ENCODE data around the gene TSHR. TPM values are rescaled to one million over a fixed set of nuclear protein-coding genes. Genes with fewer than 3 reads are reported as not detected.

TSHR gene
- total and polyA plus RNA-seq, 2 experiments from 2014 or later, result 0.83 TPM; not detected in 1

- no peaks in the 10 kb centered on the region for H3K36me3 ChIP-seq (replicated peaks; ENCODE audit: insufficient read depth, low read depth)
- H3K79me2 ChIP-seq, result no peaks in the 10 kb centered on the region
- no peak overlapping the region for H2AFZ ChIP-seq
- no peak overlapping the region for H3K4me2 ChIP-seq
- 96% methylated on average over 3 of the region's 3 CpGs for WGBS (ENCODE audit: low lambda C conversion rate, missing lambda C conversion rate)
- no peaks in the 10 kb centered on the region for H4K20me1 ChIP-seq (ENCODE audit: insufficient read depth, poor library complexity, severe bottlenecking)
- H3K4me1 ChIP-seq (ENCODE audit: insufficient read depth), result no peaks in the 10 kb centered on the region
- H3K9me3 ChIP-seq (ENCODE audit: low read depth), result no peaks in the 10 kb centered on the region
- no peak for DNase-seq (ENCODE audit: low spot score)
- H3K27me3 ChIP-seq, result no peaks in the 10 kb centered on the region
- H3K27ac ChIP-seq, result no peak overlapping the region
- no peak overlapping the region for H3K4me3 ChIP-seq
- TF ChIP-seq EZH2 (IDR thresholded peaks at IDR 0.05; ENCODE audit: borderline replicate concordance) (no peak), CTCF (IDR thresholded peaks at IDR 0.05; ENCODE audit: poor library complexity) (no peak)
- H3K9me2 ChIP-seq (replicated peaks; ENCODE audit: insufficient read depth), result no peaks in the 10 kb centered on the region
These were observed 50.8 kb downstream of the TSHR start for GRCh38 chr14:81006266-81006665.

- Histone ChIP-seq H3K27me3 (no peaks in the 10 kb centered on the region), H3K4me3 (no peak overlapping the region), H3K4me2 (no peak overlapping the region), H3K9me2 (replicated peaks; ENCODE audit: insufficient read depth) (no peaks in the 10 kb centered on the region), H2AFZ (no peak overlapping the region), H3K4me1 (ENCODE audit: insufficient read depth) (no peaks in the 10 kb centered on the region), H3K79me2 (no peaks in the 10 kb centered on the region), H3K36me3 (replicated peaks; ENCODE audit: insufficient read depth, low read depth) (no peaks in the 10 kb centered on the region), H4K20me1 (ENCODE audit: insufficient read depth, poor library complexity, severe bottlenecking) (no peaks in the 10 kb centered on the region), H3K9me3 (ENCODE audit: low read depth) (no peaks in the 10 kb centered on the region), H3K27ac (no peak overlapping the region)
- TF ChIP-seq EZH2 (IDR thresholded peaks at IDR 0.05; ENCODE audit: borderline replicate concordance) (no peak), CTCF (IDR thresholded peaks at IDR 0.05; ENCODE audit: poor library complexity) (no peak), EZH2phosphoT487 (IDR thresholded peaks at IDR 0.05; ENCODE audit: low read depth, severe bottlenecking, unreplicated experiment) (no peak)
- DNase-seq (ENCODE audit: low spot score), result no peak
- WGBS (ENCODE audit: low lambda C conversion rate, missing lambda C conversion rate), result 76% methylated on average over 1 of the region's 1 CpG
These were observed 51.7 kb downstream of the TSHR start for GRCh38 chr14:81007131-81007530.

GRCh38 chr14:81009346-81009745 is 53.9 kb downstream of the TSHR start:
- DNase-seq (ENCODE audit: low spot score), result no peak
- no peak overlapping the region for H2AFZ ChIP-seq
- no peak overlapping the region for H3K4me2 ChIP-seq
- no peaks in the 10 kb centered on the region for H4K20me1 ChIP-seq (ENCODE audit: insufficient read depth, poor library complexity, severe bottlenecking)
- 87% methylated on average over 2 of the region's 2 CpGs for WGBS (ENCODE audit: low lambda C conversion rate, missing lambda C conversion rate)
- no peaks in the 10 kb centered on the region for H3K9me3 ChIP-seq (ENCODE audit: low read depth)
- H3K79me2 ChIP-seq, result no peaks in the 10 kb centered on the region
- H3K4me3 ChIP-seq, result no peak overlapping the region
- H3K27me3 ChIP-seq, result no peaks in the 10 kb centered on the region
- no peak overlapping the region for H3K27ac ChIP-seq
- H3K4me1 ChIP-seq (ENCODE audit: insufficient read depth), result no peaks in the 10 kb centered on the region
- no peaks in the 10 kb centered on the region for H3K9me2 ChIP-seq (replicated peaks; ENCODE audit: insufficient read depth)
- TF ChIP-seq EZH2 (IDR thresholded peaks at IDR 0.05; ENCODE audit: borderline replicate concordance), result no peak
- no peak for TF ChIP-seq EZH2phosphoT487 (IDR thresholded peaks at IDR 0.05; ENCODE audit: low read depth, severe bottlenecking, unreplicated experiment)
- no peak for TF ChIP-seq CTCF (IDR thresholded peaks at IDR 0.05; ENCODE audit: poor library complexity)
- no peaks in the 10 kb centered on the region for H3K36me3 ChIP-seq (replicated peaks; ENCODE audit: insufficient read depth, low read depth)

GRCh38 chr14:81018251-81018650 is 62.8 kb downstream of the TSHR start:
- no peak overlapping the region for H3K4me3 ChIP-seq
- WGBS (ENCODE audit: low lambda C conversion rate, missing lambda C conversion rate), result 94% methylated on average over 3 of the region's 3 CpGs
- DNase-seq (ENCODE audit: low spot score), result no peak

More at GRCh38 chr14:81018251-81018650, 62.8 kb downstream of the TSHR start:
- Histone ChIP-seq H3K27me3 (no peaks in the 10 kb centered on the region), H4K20me1 (ENCODE audit: insufficient read depth, poor library complexity, severe bottlenecking) (no peaks in the 10 kb centered on the region), H2AFZ (no peak overlapping the region), H3K9me2 (replicated peaks; ENCODE audit: insufficient read depth) (no peaks in the 10 kb centered on the region), H3K79me2 (no peaks in the 10 kb centered on the region), H3K9me3 (ENCODE audit: low read depth) (no peaks in the 10 kb centered on the region), H3K36me3 (replicated peaks; ENCODE audit: insufficient read depth, low read depth) (no peaks in the 10 kb centered on the region), H3K4me2 (no peak overlapping the region), H3K27ac (no peak overlapping the region), H3K4me1 (ENCODE audit: insufficient read depth) (no peaks in the 10 kb centered on the region)
- TF ChIP-seq CTCF (IDR thresholded peaks at IDR 0.05; ENCODE audit: poor library complexity), result no peak
- TF ChIP-seq EZH2 (IDR thresholded peaks at IDR 0.05; ENCODE audit: borderline replicate concordance), result no peak
- TF ChIP-seq EZH2phosphoT487 (IDR thresholded peaks at IDR 0.05; ENCODE audit: low read depth, severe bottlenecking, unreplicated experiment), result no peak
